ENCODE measurements around the gene PDE3A.

The PDE3A gene

GRCh38 chr12:20560935-20561334 is 192.6 kb downstream of the PDE3A start:
- H3K4me3 ChIP-seq (ENCODE audit: low read depth, low read length): no peak overlapping the region
- no peak for TF ChIP-seq CTCF (IDR thresholded peaks at IDR 0.05; ENCODE audit: borderline replicate concordance, insufficient read depth, low read depth, low read length)

GRCh38 chr12:20561871-20562270 is 193.5 kb downstream of the PDE3A start:
- no peak for TF ChIP-seq CTCF (IDR thresholded peaks at IDR 0.05; ENCODE audit: borderline replicate concordance, insufficient read depth, low read depth, low read length)
- no peak overlapping the region for H3K4me3 ChIP-seq (ENCODE audit: low read depth, low read length)

GRCh38 chr12:20567413-20567812 is 199.1 kb downstream of the PDE3A start:
- no peak for TF ChIP-seq CTCF (IDR thresholded peaks at IDR 0.05; ENCODE audit: borderline replicate concordance, insufficient read depth, low read depth, low read length)
- H3K4me3 ChIP-seq (ENCODE audit: low read depth, low read length): no peak overlapping the region

- no peak for TF ChIP-seq CTCF (IDR thresholded peaks at IDR 0.05; ENCODE audit: borderline replicate concordance, insufficient read depth, low read depth, low read length)
These were observed 204.1 kb downstream of the PDE3A start for GRCh38 chr12:20572451-20572850.

GRCh38 chr12:20576528-20576927 is 208.2 kb downstream of the PDE3A start:
- no peak for TF ChIP-seq CTCF (IDR thresholded peaks at IDR 0.05; ENCODE audit: borderline replicate concordance, insufficient read depth, low read depth, low read length)
- no peak overlapping the region for H3K4me3 ChIP-seq (ENCODE audit: low read depth, low read length)

More at GRCh38 chr12:20572451-20572850, 204.1 kb downstream of the PDE3A start:
- H3K4me3 ChIP-seq (ENCODE audit: low read depth, low read length): no peak overlapping the region

GRCh38 chr12:20577054-20577453 is 208.7 kb downstream of the PDE3A start:
- no peak overlapping the region for H3K4me3 ChIP-seq (ENCODE audit: low read depth, low read length)
- no peak for TF ChIP-seq CTCF (IDR thresholded peaks at IDR 0.05; ENCODE audit: borderline replicate concordance, insufficient read depth, low read depth, low read length)

- TF ChIP-seq CTCF (IDR thresholded peaks at IDR 0.05; ENCODE audit: borderline replicate concordance, insufficient read depth, low read depth, low read length): no peak
These were observed 209.8 kb downstream of the PDE3A start for GRCh38 chr12:20578142-20578541.

More at GRCh38 chr12:20578142-20578541, 209.8 kb downstream of the PDE3A start:
- H3K4me3 ChIP-seq (ENCODE audit: low read depth, low read length): no peak overlapping the region
